Gastrocnemius medialis (tissue), 4 donors: ENCODE results near the gene PARP15. TPM values are rescaled to one million over a fixed set of nuclear protein-coding genes. Genes with fewer than 3 reads are reported as not detected.
"Not testable (repeated sequence)": the region's sequence is repeated elsewhere in the genome, so short reads cannot be mapped to it uniquely, and the experiment has no call there.

Experiments
- ATAC-seq, 2 donors: fragments of 150-250 bp; one replicate each; pipeline ENCODE4 v1.9.1; 2016
- DNase-seq, 2 donors: peaks; one replicate each; pipeline ENCODE4 v3.0.0-alpha.2; 2019
- H3K27ac ChIP-seq, 4 donors: fragments of 200-600 bp; sonication (generic); 1 replicate in 1 of 4; 2 replicates in 3 of 4; pipeline ENCODE4 v1.5.1; 2016 to 2018; ENCODE audit warnings: mild to moderate bottlenecking in 2 of 4, moderate library complexity in 1 of 4
- H3K27me3 ChIP-seq, 3 donors: fragments of 200-600 bp; sonication (generic) in 2 of 3; 1 replicate in 1 of 3; 2 replicates in 2 of 3; pipeline versions ENCODE4 v1.5.1 to v1.6.0; 2016 to 2019; ENCODE audit warnings: mild to moderate bottlenecking in 1 of 3, moderate library complexity in 1 of 3
- H3K36me3 ChIP-seq, 2 donors: fragments of 200-600 bp; sonication (generic) in 1 of 2; one replicate each; pipeline ENCODE4 v1.5.1; 2017 to 2018
- H3K4me1 ChIP-seq, 2 donors: fragments of 200-600 bp; sonication (generic) in 1 of 2; one replicate each; pipeline ENCODE4 v1.5.1; 2016 to 2017; ENCODE audit warnings: mild to moderate bottlenecking in 2 of 2
- H3K4me3 ChIP-seq, 4 donors: fragments of 200-600 bp; sonication (generic) in 3 of 4; 1 replicate in 1 of 4; 2 replicates in 3 of 4; pipeline ENCODE4 v1.5.1; 2016 to 2019; ENCODE audit warnings: mild to moderate bottlenecking in 2 of 4
- H3K9me3 ChIP-seq, 3 donors: fragments of 200-600 bp; sonication (generic) in 2 of 3; 1 replicate in 1 of 3; 2 replicates in 2 of 3; pipeline ENCODE4 v1.5.1; 2016 to 2019
- CTCF ChIP-seq, 5 experiments: fragments of 450-650 bp in 3 of 5; fragments of 200-600 bp in 2 of 5; sonication (generic) in 2 of 5; IDR thresholded peaks in 4 of 5; conservative IDR thresholded peaks in 1 of 5; 1 replicate in 4 of 5; 2 replicates in 1 of 5; pipeline ENCODE4 v1.5.1; 2016 to 2019; ENCODE audit warnings: antibody characterized with exemption in 5 of 5, mild to moderate bottlenecking in 3 of 5, moderate library complexity in 3 of 5
- POLR2A ChIP-seq, 2 donors: fragments of 450-650 bp; IDR thresholded peaks; one replicate each; pipeline ENCODE4 v1.6.1; 2017; ENCODE audit warnings: antibody characterized with exemption in 2 of 2, mild to moderate bottlenecking in 2 of 2, moderate library complexity in 2 of 2
- in situ Hi-C, 4 donors: fragments of 200-750 bp; cut with MboI; loops; one replicate each; pipeline versions ENCODE4 v1.15.0 to v1.8.0; 2017; ENCODE audit warnings: low sequenced_read_pairs in 4 of 4
- intact Hi-C: fragments of 100-400 bp; cut with DNase I; formaldehyde crosslinking; loops from one replicate; pipeline ENCODE4 v1.15.1; 2023; ENCODE audit warnings: low total_unique reads
- total RNA-seq, 4 donors: library from RNA; depleted of rRNA; stranded (reverse); fragments of >200 nt; gene quantifications; one replicate each; pipeline versions ENCODE4 v1.1.0 to v1.2.3, GENCODE V29; 2016

PARP15 gene
- total RNA-seq, 4 donors from 2014 or later, result 0.16 to 0.51 TPM; not detected in 2

- no peak for ATAC-seq
- intact Hi-C loops, result no loop called here
- DNase-seq, result no peak
- Histone ChIP-seq H3K36me3 (no peaks in the 10 kb centered on the region), H3K4me3 (no peak overlapping the region), H3K9me3 (no peaks in the 10 kb centered on the region), H3K4me1 (no peaks in the 10 kb centered on the region), H3K27ac (no peak overlapping the region), H3K27me3 (no peaks in the 10 kb centered on the region)
- in situ Hi-C loops, result no loop called here
- no peak for TF ChIP-seq CTCF (IDR thresholded peaks at IDR 0.05 in 4 of 5, conservative IDR thresholded peaks at IDR 0.05 in 1 of 5)
- TF ChIP-seq POLR2A (IDR thresholded peaks at IDR 0.05), result no peak
Observed at GRCh38 chr3:122646146-122646988, 68.9 kb downstream of the PARP15 start.

- ATAC-seq, in situ Hi-C loops, H3K9me3 ChIP-seq, H3K4me3 ChIP-seq, H3K36me3 ChIP-seq, H3K27ac ChIP-seq, intact Hi-C loops, DNase-seq, H3K4me1 ChIP-seq, H3K27me3 ChIP-seq: not testable (repeated sequence)
Observed at GRCh38 chr3:122651233-122651907, 73.9 kb downstream of the PARP15 start.

GRCh38 chr3:122651962-122652361 lies 74.5 kb downstream of the PARP15 start:
- intact Hi-C loops, H3K27me3 ChIP-seq, ATAC-seq, H3K36me3 ChIP-seq, H3K9me3 ChIP-seq, in situ Hi-C loops, H3K4me1 ChIP-seq, H3K27ac ChIP-seq, H3K4me3 ChIP-seq, DNase-seq: not testable (repeated sequence)

GRCh38 chr3:122658336-122658735 lies 80.9 kb downstream of the PARP15 start:
- H3K9me3 ChIP-seq, H3K36me3 ChIP-seq, intact Hi-C loops, H3K27me3 ChIP-seq, in situ Hi-C loops, DNase-seq, H3K27ac ChIP-seq, H3K4me1 ChIP-seq, ATAC-seq, H3K4me3 ChIP-seq: not testable (repeated sequence)

GRCh38 chr3:122660297-122660974 lies 83.0 kb downstream of the PARP15 start:
- Histone ChIP-seq H3K4me1 (no peaks in the 10 kb centered on the region), H3K27me3 (no peaks in the 10 kb centered on the region), H3K27ac (no peak overlapping the region), H3K36me3 (no peaks in the 10 kb centered on the region), H3K4me3 (no peak overlapping the region), H3K9me3 (no peaks in the 10 kb centered on the region)
- ATAC-seq (no peak), DNase-seq (no peak)
- TF ChIP-seq CTCF (IDR thresholded peaks at IDR 0.05 in 4 of 5, conservative IDR thresholded peaks at IDR 0.05 in 1 of 5) (no peak), POLR2A (IDR thresholded peaks at IDR 0.05) (no peak)
- in situ Hi-C loops, result no loop called here
- intact Hi-C loops, result no loop called here

GRCh38 chr3:122661633-122662032 lies 84.2 kb downstream of the PARP15 start:
- Histone ChIP-seq H3K27ac (no peak overlapping the region), H3K4me1 (no peaks in the 10 kb centered on the region), H3K36me3 (no peaks in the 10 kb centered on the region), H3K4me3 (no peak overlapping the region), H3K9me3 (no peaks in the 10 kb centered on the region), H3K27me3 (no peaks in the 10 kb centered on the region)
- in situ Hi-C loops (no loop called here), intact Hi-C loops (no loop called here)
- DNase-seq, result peak in 1 of 2 donors; percentile 22
- no peak for ATAC-seq
- TF ChIP-seq CTCF (IDR thresholded peaks at IDR 0.05 in 4 of 5, conservative IDR thresholded peaks at IDR 0.05 in 1 of 5), result no peak
